ENCODE data around the gene NPIPB8. TPM values are rescaled to one million over a fixed set of nuclear protein-coding genes. Genes with fewer than 3 reads are reported as not detected.
"Not testable (repeated sequence)": the region's sequence is repeated elsewhere in the genome, so short reads cannot be mapped to it uniquely, and the experiment has no call there.

Gene NPIPB8
- 0.21 TPM for total RNA-seq

- not testable (repeated sequence) for DNase-seq
Measured at GRCh38 chr16:28637765-28638164, at the start of gene NPIPB8. Gene NPIPB8 (plus strand): TSS chr16:28638065. CDS start chr16:28638361, 296 bp downstream.

GRCh38 chr16:28589069-28589468 lies 48.8 kb upstream of the NPIPB8 start:
- no peak for DNase-seq

GRCh38 chr16:28589930-28590329 lies 47.9 kb upstream of the NPIPB8 start:
- DNase-seq, result no peak

- no peak for DNase-seq
Measured at GRCh38 chr16:28590384-28591340, 47.2 kb upstream of the NPIPB8 start.

- DNase-seq, result no peak
Measured at GRCh38 chr16:28591355-28591754, 46.5 kb upstream of the NPIPB8 start.

GRCh38 chr16:28592511-28592910 lies 45.4 kb upstream of the NPIPB8 start:
- no peak for DNase-seq

GRCh38 chr16:28592979-28593553 lies 44.8 kb upstream of the NPIPB8 start:
- DNase-seq, result no peak

- not testable (repeated sequence) for DNase-seq
Measured at GRCh38 chr16:28595451-28595850, 42.4 kb upstream of the NPIPB8 start.

- DNase-seq, result no peak
Measured at GRCh38 chr16:28596115-28596630, 41.7 kb upstream of the NPIPB8 start.

- DNase-seq, result no peak
Measured at GRCh38 chr16:28596840-28597691, 40.8 kb upstream of the NPIPB8 start, which contains the start of gene SULT1A2. Gene SULT1A2 (minus strand): TSS chr16:28597050. CDS start chr16:28595930, 1,120 bp downstream.

- no peak for DNase-seq
Measured at GRCh38 chr16:28597692-28598261, 40.1 kb upstream of the NPIPB8 start.

GRCh38 chr16:28599377-28600285 lies 38.2 kb upstream of the NPIPB8 start:
- DNase-seq, result not testable (repeated sequence)

- not testable (repeated sequence) for DNase-seq
Measured at GRCh38 chr16:28600965-28601364, 36.9 kb upstream of the NPIPB8 start.

GRCh38 chr16:28601589-28601988 lies 36.3 kb upstream of the NPIPB8 start:
- not testable (repeated sequence) for DNase-seq

GRCh38 chr16:28602062-28602461 lies 35.8 kb upstream of the NPIPB8 start:
- DNase-seq, result not testable (repeated sequence)

- no peak for DNase-seq
Measured at GRCh38 chr16:28602529-28602928, 35.3 kb upstream of the NPIPB8 start.

GRCh38 chr16:28603381-28604185 lies 34.3 kb upstream of the NPIPB8 start:
- DNase-seq, result no peak

GRCh38 chr16:28604186-28604565 lies 33.7 kb upstream of the NPIPB8 start:
- no peak for DNase-seq

GRCh38 chr16:28606291-28607115 lies 31.4 kb upstream of the NPIPB8 start:
- DNase-seq, result no peak
